GM18873 (cell line): ENCODE results near the gene PIK3C2B.
A peak's percentile ranks its signal among the peaks of the same experiment; 100 is the strongest.

Experiments
- ATAC-seq: cut with Tn5 transposase; IDR thresholded peaks from one replicate; pipeline ENCODE4 v1.9.1; 2021; ENCODE audit warnings: mild to moderate bottlenecking, moderate library complexity, moderate number of reproducible peaks; ENCODE audit not compliant: unreplicated experiment, low FRiP score

PIK3C2B gene

GRCh38 chr1:204483791-204484190, 10.8 kb downstream of the PIK3C2B start:
- no peak for ATAC-seq

- peak; percentile 45 for ATAC-seq
Measured at GRCh38 chr1:204480515-204480914, 14.1 kb downstream of the PIK3C2B start.

GRCh38 chr1:204479387-204480136, 15.0 kb downstream of the PIK3C2B start:
- ATAC-seq = no peak

GRCh38 chr1:204478921-204479320, 15.7 kb downstream of the PIK3C2B start:
- no peak for ATAC-seq

- ATAC-seq = no peak
Measured at GRCh38 chr1:204478172-204478899, 16.3 kb downstream of the PIK3C2B start.

GRCh38 chr1:204477036-204477740, 17.4 kb downstream of the PIK3C2B start:
- ATAC-seq = no peak

GRCh38 chr1:204476563-204476962, 18.0 kb downstream of the PIK3C2B start:
- no peak for ATAC-seq

GRCh38 chr1:204475656-204476432, 18.8 kb downstream of the PIK3C2B start:
- ATAC-seq = no peak

GRCh38 chr1:204473400-204473965, 21.1 kb downstream of the PIK3C2B start:
- no peak for ATAC-seq

GRCh38 chr1:204472660-204473059, 21.9 kb downstream of the PIK3C2B start:
- no peak for ATAC-seq

GRCh38 chr1:204471687-204472086, 22.9 kb downstream of the PIK3C2B start:
- no peak for ATAC-seq

GRCh38 chr1:204469304-204469703, 25.3 kb downstream of the PIK3C2B start:
- ATAC-seq = no peak

GRCh38 chr1:204468766-204469302, 25.8 kb downstream of the PIK3C2B start:
- no peak for ATAC-seq

- no peak for ATAC-seq
Measured at GRCh38 chr1:204468206-204468605, 26.4 kb downstream of the PIK3C2B start.

GRCh38 chr1:204466416-204467405, 27.9 kb downstream of the PIK3C2B start:
- ATAC-seq = peak; percentile 7

- ATAC-seq = peak; percentile 71
Measured at GRCh38 chr1:204465546-204466415, 28.8 kb downstream of the PIK3C2B start.

- ATAC-seq = no peak
Measured at GRCh38 chr1:204464701-204465100, 29.9 kb downstream of the PIK3C2B start.

- no peak for ATAC-seq
Measured at GRCh38 chr1:204464187-204464631, 30.4 kb downstream of the PIK3C2B start.
